HG03342 (cell line): Measurements from ENCODE around the gene ARID1B.

Source experiments
- ATAC-seq: cut with Tn5 transposase; IDR thresholded peaks from one replicate; pipeline ENCODE4 v1.9.1; 2021; ENCODE audit warnings: mild to moderate bottlenecking, moderate library complexity; ENCODE audit not compliant: unreplicated experiment

ARID1B gene

GRCh38 chr6:156776840-156777576, at the start of gene ARID1B:
Gene ARID1B (plus strand): TSS chr6:156777378. CDS start chr6:156777681, 303 bp downstream.
- ATAC-seq = peak; percentile 47

- no peak for ATAC-seq
Measured at GRCh38 chr6:156727715-156728385, 49.3 kb upstream of the ARID1B start.

- ATAC-seq = peak; percentile 67
Measured at GRCh38 chr6:156729248-156729647, 47.9 kb upstream of the ARID1B start.

GRCh38 chr6:156731396-156731795, 45.8 kb upstream of the ARID1B start:
- ATAC-seq = no peak

GRCh38 chr6:156735751-156736150, 41.4 kb upstream of the ARID1B start:
- no peak for ATAC-seq

GRCh38 chr6:156740604-156741003, 36.6 kb upstream of the ARID1B start:
- ATAC-seq = no peak

- no peak for ATAC-seq
Measured at GRCh38 chr6:156741287-156742073, 35.7 kb upstream of the ARID1B start.

- ATAC-seq = no peak
Measured at GRCh38 chr6:156747715-156748114, 29.5 kb upstream of the ARID1B start.

- no peak for ATAC-seq
Measured at GRCh38 chr6:156748504-156748903, 28.7 kb upstream of the ARID1B start.

- peak; percentile 54 for ATAC-seq
Measured at GRCh38 chr6:156752666-156753301, 24.4 kb upstream of the ARID1B start.

- no peak for ATAC-seq
Measured at GRCh38 chr6:156756630-156757610, 20.3 kb upstream of the ARID1B start.

- no peak for ATAC-seq
Measured at GRCh38 chr6:156757849-156758248, 19.3 kb upstream of the ARID1B start.

- ATAC-seq = no peak
Measured at GRCh38 chr6:156760377-156760776, 16.8 kb upstream of the ARID1B start.

- ATAC-seq = no peak
Measured at GRCh38 chr6:156762547-156762946, 14.6 kb upstream of the ARID1B start.

- no peak for ATAC-seq
Measured at GRCh38 chr6:156765117-156765516, 12.1 kb upstream of the ARID1B start.

GRCh38 chr6:156767603-156768467, 9.3 kb upstream of the ARID1B start:
- ATAC-seq = peak; percentile 97

- ATAC-seq = no peak
Measured at GRCh38 chr6:156771047-156771446, 6.1 kb upstream of the ARID1B start.

- no peak for ATAC-seq
Measured at GRCh38 chr6:156771761-156772160, 5.4 kb upstream of the ARID1B start.

GRCh38 chr6:156773476-156773875, 3.7 kb upstream of the ARID1B start:
- no peak for ATAC-seq
